Measurements from ENCODE around the gene OTOG.

DNA sequence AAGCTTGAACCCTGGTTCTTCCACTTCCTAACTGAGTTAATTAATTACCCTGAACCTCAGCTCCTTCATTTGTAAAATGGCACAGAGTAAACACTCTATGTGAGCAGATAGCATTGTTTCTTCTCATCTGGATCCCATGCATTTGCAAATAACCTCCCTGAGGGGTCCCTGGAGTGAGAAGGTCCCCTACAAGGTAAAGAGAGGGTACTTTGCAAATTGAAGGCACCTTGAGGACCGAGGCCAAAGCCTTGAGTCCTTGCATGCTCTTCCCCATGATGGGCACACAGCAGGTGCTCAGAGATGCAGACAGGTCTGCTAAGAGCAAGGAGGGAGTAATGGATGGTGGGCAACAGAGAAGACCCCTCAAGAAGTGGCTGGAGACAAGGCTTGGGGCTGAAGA is 33.2 kb downstream of the OTOG start:
- TF ChIP-seq, protein P1, sequence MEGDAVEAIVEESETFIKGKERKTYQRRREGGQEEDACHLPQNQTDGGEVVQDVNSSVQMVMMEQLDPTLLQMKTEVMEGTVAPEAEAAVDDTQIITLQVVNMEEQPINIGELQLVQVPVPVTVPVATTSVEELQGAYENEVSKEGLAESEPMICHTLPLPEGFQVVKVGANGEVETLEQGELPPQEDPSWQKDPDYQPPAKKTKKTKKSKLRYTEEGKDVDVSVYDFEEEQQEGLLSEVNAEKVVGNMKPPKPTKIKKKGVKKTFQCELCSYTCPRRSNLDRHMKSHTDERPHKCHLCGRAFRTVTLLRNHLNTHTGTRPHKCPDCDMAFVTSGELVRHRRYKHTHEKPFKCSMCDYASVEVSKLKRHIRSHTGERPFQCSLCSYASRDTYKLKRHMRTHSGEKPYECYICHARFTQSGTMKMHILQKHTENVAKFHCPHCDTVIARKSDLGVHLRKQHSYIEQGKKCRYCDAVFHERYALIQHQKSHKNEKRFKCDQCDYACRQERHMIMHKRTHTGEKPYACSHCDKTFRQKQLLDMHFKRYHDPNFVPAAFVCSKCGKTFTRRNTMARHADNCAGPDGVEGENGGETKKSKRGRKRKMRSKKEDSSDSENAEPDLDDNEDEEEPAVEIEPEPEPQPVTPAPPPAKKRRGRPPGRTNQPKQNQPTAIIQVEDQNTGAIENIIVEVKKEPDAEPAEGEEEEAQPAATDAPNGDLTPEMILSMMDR (tag by site-specific recombination; IDR thresholded peaks at IDR 0.05), result no peak
- TF ChIP-seq PRDM1 (tag by site-specific recombination; IDR thresholded peaks at IDR 0.05) (no peak), TRIM28 (IDR thresholded peaks at IDR 0.05; ENCODE audit: borderline replicate concordance, low read length) (no peak), ZSCAN30 (tag by site-specific recombination; IDR thresholded peaks at IDR 0.05) (no peak), ZNF24 (tag by site-specific recombination; IDR thresholded peaks at IDR 0.05) (no peak), ZNF184 (tag by site-specific recombination; IDR thresholded peaks at IDR 0.05) (no peak), YY1 (tag by site-specific recombination; IDR thresholded peaks at IDR 0.05) (no peak), ZNF214 (tag by site-specific recombination; IDR thresholded peaks at IDR 0.05; ENCODE audit: borderline replicate concordance) (no peak), WT1 (tag by site-specific recombination; IDR thresholded peaks at IDR 0.05) (no peak), ZNF792 (tag by site-specific recombination; IDR thresholded peaks at IDR 0.05) (no peak)
- TF ChIP-seq, protein P2, sequence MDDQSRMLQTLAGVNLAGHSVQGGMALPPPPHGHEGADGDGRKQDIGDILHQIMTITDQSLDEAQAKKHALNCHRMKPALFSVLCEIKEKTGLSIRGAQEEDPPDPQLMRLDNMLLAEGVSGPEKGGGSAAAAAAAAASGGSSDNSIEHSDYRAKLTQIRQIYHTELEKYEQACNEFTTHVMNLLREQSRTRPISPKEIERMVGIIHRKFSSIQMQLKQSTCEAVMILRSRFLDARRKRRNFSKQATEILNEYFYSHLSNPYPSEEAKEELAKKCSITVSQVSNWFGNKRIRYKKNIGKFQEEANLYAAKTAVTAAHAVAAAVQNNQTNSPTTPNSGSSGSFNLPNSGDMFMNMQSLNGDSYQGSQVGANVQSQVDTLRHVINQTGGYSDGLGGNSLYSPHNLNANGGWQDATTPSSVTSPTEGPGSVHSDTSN (CRISPR knock-in tag; IDR thresholded peaks at IDR 0.05), result no peak
- TF ChIP-seq, protein P3, sequence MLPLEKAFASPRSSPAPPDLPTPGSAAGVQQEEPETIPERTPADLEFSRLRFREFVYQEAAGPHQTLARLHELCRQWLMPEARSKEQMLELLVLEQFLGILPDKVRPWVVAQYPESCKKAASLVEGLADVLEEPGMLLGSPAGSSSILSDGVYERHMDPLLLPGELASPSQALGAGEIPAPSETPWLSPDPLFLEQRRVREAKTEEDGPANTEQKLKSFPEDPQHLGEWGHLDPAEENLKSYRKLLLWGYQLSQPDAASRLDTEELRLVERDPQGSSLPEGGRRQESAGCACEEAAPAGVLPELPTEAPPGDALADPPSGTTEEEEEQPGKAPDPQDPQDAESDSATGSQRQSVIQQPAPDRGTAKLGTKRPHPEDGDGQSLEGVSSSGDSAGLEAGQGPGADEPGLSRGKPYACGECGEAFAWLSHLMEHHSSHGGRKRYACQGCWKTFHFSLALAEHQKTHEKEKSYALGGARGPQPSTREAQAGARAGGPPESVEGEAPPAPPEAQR (tag by site-specific recombination; IDR thresholded peaks at IDR 0.05), result no peak
- TF ChIP-seq, protein P4, sequence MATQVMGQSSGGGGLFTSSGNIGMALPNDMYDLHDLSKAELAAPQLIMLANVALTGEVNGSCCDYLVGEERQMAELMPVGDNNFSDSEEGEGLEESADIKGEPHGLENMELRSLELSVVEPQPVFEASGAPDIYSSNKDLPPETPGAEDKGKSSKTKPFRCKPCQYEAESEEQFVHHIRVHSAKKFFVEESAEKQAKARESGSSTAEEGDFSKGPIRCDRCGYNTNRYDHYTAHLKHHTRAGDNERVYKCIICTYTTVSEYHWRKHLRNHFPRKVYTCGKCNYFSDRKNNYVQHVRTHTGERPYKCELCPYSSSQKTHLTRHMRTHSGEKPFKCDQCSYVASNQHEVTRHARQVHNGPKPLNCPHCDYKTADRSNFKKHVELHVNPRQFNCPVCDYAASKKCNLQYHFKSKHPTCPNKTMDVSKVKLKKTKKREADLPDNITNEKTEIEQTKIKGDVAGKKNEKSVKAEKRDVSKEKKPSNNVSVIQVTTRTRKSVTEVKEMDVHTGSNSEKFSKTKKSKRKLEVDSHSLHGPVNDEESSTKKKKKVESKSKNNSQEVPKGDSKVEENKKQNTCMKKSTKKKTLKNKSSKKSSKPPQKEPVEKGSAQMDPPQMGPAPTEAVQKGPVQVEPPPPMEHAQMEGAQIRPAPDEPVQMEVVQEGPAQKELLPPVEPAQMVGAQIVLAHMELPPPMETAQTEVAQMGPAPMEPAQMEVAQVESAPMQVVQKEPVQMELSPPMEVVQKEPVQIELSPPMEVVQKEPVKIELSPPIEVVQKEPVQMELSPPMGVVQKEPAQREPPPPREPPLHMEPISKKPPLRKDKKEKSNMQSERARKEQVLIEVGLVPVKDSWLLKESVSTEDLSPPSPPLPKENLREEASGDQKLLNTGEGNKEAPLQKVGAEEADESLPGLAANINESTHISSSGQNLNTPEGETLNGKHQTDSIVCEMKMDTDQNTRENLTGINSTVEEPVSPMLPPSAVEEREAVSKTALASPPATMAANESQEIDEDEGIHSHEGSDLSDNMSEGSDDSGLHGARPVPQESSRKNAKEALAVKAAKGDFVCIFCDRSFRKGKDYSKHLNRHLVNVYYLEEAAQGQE (tag by site-specific recombination; IDR thresholded peaks at IDR 0.05), result no peak
- TF ChIP-seq, protein P5, sequence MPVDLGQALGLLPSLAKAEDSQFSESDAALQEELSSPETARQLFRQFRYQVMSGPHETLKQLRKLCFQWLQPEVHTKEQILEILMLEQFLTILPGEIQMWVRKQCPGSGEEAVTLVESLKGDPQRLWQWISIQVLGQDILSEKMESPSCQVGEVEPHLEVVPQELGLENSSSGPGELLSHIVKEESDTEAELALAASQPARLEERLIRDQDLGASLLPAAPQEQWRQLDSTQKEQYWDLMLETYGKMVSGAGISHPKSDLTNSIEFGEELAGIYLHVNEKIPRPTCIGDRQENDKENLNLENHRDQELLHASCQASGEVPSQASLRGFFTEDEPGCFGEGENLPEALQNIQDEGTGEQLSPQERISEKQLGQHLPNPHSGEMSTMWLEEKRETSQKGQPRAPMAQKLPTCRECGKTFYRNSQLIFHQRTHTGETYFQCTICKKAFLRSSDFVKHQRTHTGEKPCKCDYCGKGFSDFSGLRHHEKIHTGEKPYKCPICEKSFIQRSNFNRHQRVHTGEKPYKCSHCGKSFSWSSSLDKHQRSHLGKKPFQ (tag by site-specific recombination; IDR thresholded peaks at IDR 0.05), result no peak

Data from HEK293 (cell line).